ENCODE measurements around the gene KDM2A. TPM values are rescaled to one million over a fixed set of nuclear protein-coding genes. Genes with fewer than 3 reads are reported as not detected.
"Not testable (repeated sequence)": the region's sequence is repeated elsewhere in the genome, so short reads cannot be mapped to it uniquely, and the experiment has no call there.

KDM2A gene
- total RNA-seq, 4 donors from 2014 or later: 65.3 to 137 (median 81.2) TPM

DNA sequence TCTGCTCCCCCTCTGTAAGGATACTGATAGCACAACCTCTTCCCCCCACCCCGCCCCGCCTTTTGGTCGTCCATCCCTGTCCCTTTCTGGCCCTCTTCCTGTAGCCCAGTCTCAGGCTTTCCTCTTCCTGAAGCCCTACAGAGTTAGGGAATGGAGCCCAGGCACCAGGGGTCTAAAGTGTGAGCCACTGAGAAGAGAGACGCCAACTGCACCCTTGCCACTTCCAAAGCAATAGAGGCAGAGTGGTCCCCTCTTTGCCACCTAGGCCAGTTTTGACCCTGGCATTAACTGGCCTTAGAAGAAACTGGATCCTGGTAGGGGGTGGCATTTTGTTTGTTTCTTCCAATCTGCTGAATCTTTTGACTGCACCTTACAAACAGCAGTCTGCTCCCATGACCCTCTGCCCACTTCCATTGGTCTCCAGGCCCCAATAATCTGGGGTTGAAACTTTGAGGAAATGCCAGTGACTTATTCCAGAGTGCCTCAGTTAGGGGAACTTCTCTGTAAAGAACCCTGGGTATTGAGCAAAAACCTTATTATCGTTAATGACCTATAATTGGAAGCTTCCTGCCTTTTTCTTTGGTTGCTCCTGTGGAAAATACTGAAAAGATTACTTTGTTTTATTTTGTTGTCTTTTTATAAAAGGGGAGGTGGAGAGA lies 137.5 kb downstream of the KDM2A start:
- Histone ChIP-seq H3K4me3 (no peak overlapping the region), H3K4me1 (peaks cover 0 to 31% (median 9%) of the 10 kb centered on the region in 4 donors), H3K27me3 (no peaks in the 10 kb centered on the region), H3K36me3 (peaks cover 0 to 35% (median 17%) of the 10 kb centered on the region in 4 donors), H3K27ac (no peak overlapping the region), H3K9me3 (no peaks in the 10 kb centered on the region)
- in situ Hi-C loops (cut with MboI; ENCODE audit: low pct_ligation_motif_present in 1 of 4, low pct_unique_long_range_greater_than_20kb in 1 of 4, low sequenced_read_pairs in 3 of 4) (loop anchor here in 1 of 4 donors (25.0 kb wide), 1 partner anchor 131 kb away; the partner anchor contains the start of gene RAD9A), intact Hi-C loops (cut with DNase I; ENCODE audit: low total_unique reads) (no loop called here)
- TF ChIP-seq POLR2A (IDR thresholded peaks at IDR 0.05): no peak
- no peak for TF ChIP-seq POLR2AphosphoS5 (IDR thresholded peaks at IDR 0.05)
- TF ChIP-seq EP300 (IDR thresholded peaks at IDR 0.05; ENCODE audit: low read depth): no peak
- TF ChIP-seq, protein P1, sequence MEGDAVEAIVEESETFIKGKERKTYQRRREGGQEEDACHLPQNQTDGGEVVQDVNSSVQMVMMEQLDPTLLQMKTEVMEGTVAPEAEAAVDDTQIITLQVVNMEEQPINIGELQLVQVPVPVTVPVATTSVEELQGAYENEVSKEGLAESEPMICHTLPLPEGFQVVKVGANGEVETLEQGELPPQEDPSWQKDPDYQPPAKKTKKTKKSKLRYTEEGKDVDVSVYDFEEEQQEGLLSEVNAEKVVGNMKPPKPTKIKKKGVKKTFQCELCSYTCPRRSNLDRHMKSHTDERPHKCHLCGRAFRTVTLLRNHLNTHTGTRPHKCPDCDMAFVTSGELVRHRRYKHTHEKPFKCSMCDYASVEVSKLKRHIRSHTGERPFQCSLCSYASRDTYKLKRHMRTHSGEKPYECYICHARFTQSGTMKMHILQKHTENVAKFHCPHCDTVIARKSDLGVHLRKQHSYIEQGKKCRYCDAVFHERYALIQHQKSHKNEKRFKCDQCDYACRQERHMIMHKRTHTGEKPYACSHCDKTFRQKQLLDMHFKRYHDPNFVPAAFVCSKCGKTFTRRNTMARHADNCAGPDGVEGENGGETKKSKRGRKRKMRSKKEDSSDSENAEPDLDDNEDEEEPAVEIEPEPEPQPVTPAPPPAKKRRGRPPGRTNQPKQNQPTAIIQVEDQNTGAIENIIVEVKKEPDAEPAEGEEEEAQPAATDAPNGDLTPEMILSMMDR (IDR thresholded peaks at IDR 0.05): no peak
- DNase-seq: no peak
- WGBS, 2 donors (ENCODE audit: low coverage in 1 of 2): 70 to 79% methylated on average over 1 to 5 of the region's 5 CpGs

DNA sequence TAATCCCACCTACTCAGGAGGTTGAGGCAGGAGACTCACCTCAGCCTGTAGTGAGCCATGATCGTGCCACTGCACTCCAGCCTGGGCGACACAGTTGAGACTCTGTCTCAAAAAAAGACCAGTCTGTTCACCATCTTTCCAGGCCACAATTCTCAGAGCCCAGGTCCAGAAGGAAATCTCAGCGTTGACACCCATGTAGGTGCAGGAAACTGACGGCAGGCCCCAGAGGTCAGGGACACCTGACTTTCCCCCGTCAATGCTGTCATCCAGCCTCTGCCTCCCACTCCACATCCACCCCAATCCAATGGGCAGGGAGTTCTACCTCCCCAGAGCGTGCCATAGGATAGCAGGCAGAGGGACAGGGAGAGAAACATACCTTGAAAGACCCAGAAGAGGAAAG lies 141.3 kb downstream of the KDM2A start:
- H3K4me1 ChIP-seq: peaks cover 9 to 29% (median 21%) of the 10 kb centered on the region in 4 donors
- intact Hi-C loops (cut with DNase I; ENCODE audit: low total_unique reads): no loop called here

DNA sequence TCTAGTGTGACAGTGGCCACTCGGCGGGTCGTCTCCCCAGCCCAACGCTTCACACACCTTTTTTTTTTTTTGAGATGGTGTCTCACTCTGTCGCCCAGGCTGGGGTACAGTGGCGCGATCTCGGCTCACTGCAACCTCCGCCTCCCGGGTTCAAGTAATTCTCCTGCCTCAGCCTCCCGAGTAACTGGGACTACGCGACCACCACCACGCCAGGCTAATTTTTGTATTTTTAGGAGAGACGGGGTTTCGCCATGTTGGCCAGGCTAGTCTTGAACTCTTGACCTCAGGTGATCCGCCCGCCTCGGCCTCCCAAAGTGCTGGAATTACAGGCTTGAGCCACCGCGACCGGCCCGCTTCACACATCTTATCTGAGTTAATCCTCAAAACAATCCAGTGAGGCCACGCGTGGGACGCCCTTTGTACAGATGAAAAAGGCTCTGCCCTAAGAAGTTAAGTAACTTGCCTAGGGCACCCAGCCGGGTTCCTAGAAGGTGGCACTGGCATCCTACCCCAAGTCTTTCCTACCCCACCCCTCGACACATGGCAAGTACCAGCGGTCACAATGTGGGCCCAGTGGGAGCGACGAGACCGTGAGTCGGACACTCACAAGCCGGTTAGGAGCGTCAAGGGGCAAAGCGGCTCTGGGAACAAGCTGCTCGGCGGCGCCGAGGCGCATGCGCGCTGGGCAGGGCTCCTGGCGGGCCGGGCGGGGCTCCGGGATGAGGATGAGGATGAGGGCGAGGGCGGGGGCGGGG lies 142.0 kb downstream of the KDM2A start:
- Histone ChIP-seq H3K4me3 (peak overlapping the region; percentile 8 to 42 (median 20)), H3K4me1 (peaks cover 11 to 34% (median 27%) of the 10 kb centered on the region in 4 donors), H3K27ac (peak overlapping the region in 2 of 4 donors; percentile 19 to 30)
- intact Hi-C loops (cut with DNase I; ENCODE audit: low total_unique reads); H3K36me3 ChIP-seq; H3K9me3 ChIP-seq; H3K27me3 ChIP-seq: not testable (repeated sequence)
- DNase-seq: peak; percentile 72
- 36% methylated on average over 44 of the region's 50 CpGs; no CpG with 5 or more reads in 1 of the 2 donors for WGBS, 2 donors (ENCODE audit: low coverage in 1 of 2)
- in situ Hi-C loops (cut with MboI; ENCODE audit: low pct_ligation_motif_present in 1 of 4, low pct_unique_long_range_greater_than_20kb in 1 of 4, low sequenced_read_pairs in 3 of 4): loop anchor here in 3 of 4 donors (5.0 to 25.0 kb wide), 3 partner anchors 51 to 126 kb away; partner anchors contain the start of gene RAD9A (in 1 of the 3)

More for the DNA sequence above, 141.3 kb downstream of the KDM2A start:
- Histone ChIP-seq H3K4me3 (no peak overlapping the region), H3K27ac (no peak overlapping the region), H3K27me3 (no peaks in the 10 kb centered on the region), H3K36me3 (peaks cover 0 to 10% (median 4%) of the 10 kb centered on the region in 4 donors), H3K9me3 (no peaks in the 10 kb centered on the region)
- in situ Hi-C loops (cut with MboI; ENCODE audit: low pct_ligation_motif_present in 1 of 4, low pct_unique_long_range_greater_than_20kb in 1 of 4, low sequenced_read_pairs in 3 of 4): loop anchor here in 3 of 4 donors (5.0 to 25.0 kb wide), 3 partner anchors 52 to 127 kb away; partner anchors contain the start of gene RAD9A (in 1 of the 3)
- WGBS, 2 donors (ENCODE audit: low coverage in 1 of 2): 84% methylated on average over 6 of the region's 6 CpGs; no CpG with 5 or more reads in 1 of the 2 donors
- TF ChIP-seq POLR2AphosphoS5 (IDR thresholded peaks at IDR 0.05): no peak
- TF ChIP-seq, protein P1 (IDR thresholded peaks at IDR 0.05): no peak
- no peak for TF ChIP-seq POLR2A (IDR thresholded peaks at IDR 0.05)
- TF ChIP-seq EP300 (IDR thresholded peaks at IDR 0.05; ENCODE audit: low read depth): no peak
- no peak for DNase-seq

DNA sequence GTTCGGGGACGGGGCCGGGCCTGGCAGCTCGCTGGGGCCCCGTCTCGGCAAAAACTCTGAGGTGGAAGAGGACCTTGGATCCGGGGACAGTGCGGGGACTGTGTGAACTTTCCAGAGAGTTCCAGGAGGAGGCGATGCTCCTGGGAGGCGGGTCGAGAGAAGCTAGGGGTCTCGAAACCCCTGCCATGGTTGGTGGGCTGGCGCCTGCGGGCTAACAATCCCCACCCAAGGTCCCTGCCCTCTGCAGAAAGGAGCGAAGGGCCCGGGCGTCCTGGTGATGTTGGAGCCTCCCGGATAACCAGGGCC lies 142.5 kb downstream of the KDM2A start:
- peak overlapping the region; percentile 8 to 42 (median 20) for H3K4me3 ChIP-seq
- TF ChIP-seq POLR2A (IDR thresholded peaks at IDR 0.05) (no peak), POLR2AphosphoS5 (IDR thresholded peaks at IDR 0.05) (no peak), EP300 (IDR thresholded peaks at IDR 0.05; ENCODE audit: low read depth) (no peak)
- TF ChIP-seq, protein P1 (IDR thresholded peaks at IDR 0.05): no peak
- 16% methylated on average over 18 of the region's 18 CpGs; no CpG with 5 or more reads in 1 of the 2 donors for WGBS, 2 donors (ENCODE audit: low coverage in 1 of 2)
- no peak for DNase-seq
- in situ Hi-C loops (cut with MboI; ENCODE audit: low pct_ligation_motif_present in 1 of 4, low pct_unique_long_range_greater_than_20kb in 1 of 4, low sequenced_read_pairs in 3 of 4): loop anchor here in 3 of 4 donors (5.0 to 25.0 kb wide), 3 partner anchors 51 to 126 kb away; partner anchors contain the start of gene RAD9A (in 1 of the 3)
- no peaks in the 10 kb centered on the region for H3K9me3 ChIP-seq
- H3K27me3 ChIP-seq: no peaks in the 10 kb centered on the region
- intact Hi-C loops (cut with DNase I; ENCODE audit: low total_unique reads): no loop called here
- H3K27ac ChIP-seq: peak overlapping the region in 2 of 4 donors; percentile 19 to 30
- peaks cover 0 to 4% (median 0%) of the 10 kb centered on the region in 4 donors for H3K36me3 ChIP-seq
- H3K4me1 ChIP-seq: peaks cover 11 to 35% (median 27%) of the 10 kb centered on the region in 4 donors

All from transverse colon (tissue), 4 donors.